HepG2 (cell line): Measurements from ENCODE around the gene FAF1. TPM values are rescaled to one million over a fixed set of nuclear protein-coding genes. Genes with fewer than 3 reads are reported as not detected.
A peak's percentile ranks its signal among the peaks of the same experiment; 100 is the strongest.

Source experiments
- CREB1 ChIP-seq, 2 experiments: fragments of 450-650 bp in 1 of 2; IDR thresholded peaks; 2 replicates each; pipeline ENCODE4 v1.6.1; 2016 to 2017; ENCODE audit warnings: control low read depth in 1 of 2, mild to moderate bottlenecking in 1 of 2, missing compliant biosample characterization in 1 of 2, missing genetic modification characterization in 1 of 2
- LBX2 ChIP-seq: sonication (generic); formaldehyde crosslinking; IDR thresholded peaks from 2 replicates; pipeline ENCODE4 v1.5.0; 2020; ENCODE audit warnings: missing genetic modification reagents, mild to moderate bottlenecking, borderline replicate concordance
- POLR2AphosphoS5 ChIP-seq: IDR thresholded peaks from 2 replicates; pipeline ENCODE4 v1.6.1; 2012; ENCODE audit warnings: low read depth, low read length
- RBFOX2 ChIP-seq: fragments of 200-400 bp; formaldehyde crosslinking; IDR thresholded peaks from 2 replicates; pipeline ENCODE4 v1.6.1; 2017; ENCODE audit warnings: low read depth, mild to moderate bottlenecking, low read length
- SNRNP70 ChIP-seq: fragments of 200-400 bp; formaldehyde crosslinking; IDR thresholded peaks from 2 replicates; pipeline ENCODE4 v1.6.1; 2017; ENCODE audit warnings: mild to moderate bottlenecking, low read depth, low read length, moderate library complexity
- TBX3 ChIP-seq: fragments of 450-650 bp; IDR thresholded peaks from 2 replicates; pipeline ENCODE4 v1.6.1; 2017; ENCODE audit warnings: antibody characterized with exemption, mild to moderate bottlenecking, inconsistent platforms, borderline replicate concordance
- THAP8 ChIP-seq: sonication (generic); formaldehyde crosslinking; IDR thresholded peaks from 2 replicates; pipeline ENCODE4 v1.5.1; 2020; ENCODE audit warnings: missing genetic modification reagents, mild to moderate bottlenecking, borderline replicate concordance
- ZBTB40 ChIP-seq, 2 experiments: fragments of 450-650 bp in 1 of 2; sonication (generic) in 1 of 2; formaldehyde crosslinking in 1 of 2; IDR thresholded peaks; 2 replicates each; pipeline versions ENCODE4 v1.6.1 to v1.8.0; 2016 to 2022; ENCODE audit warnings: antibody characterized with exemption in 1 of 2, mild to moderate bottlenecking in 1 of 2, missing genetic modification reagents in 1 of 2
- ZNF407 ChIP-seq: sonication (generic); formaldehyde crosslinking; IDR thresholded peaks from one replicate; pipeline ENCODE4 v1.5.1; 2020; ENCODE audit warnings: mild to moderate bottlenecking, missing genetic modification reagents; ENCODE audit errors: not compliant biosample characterization
- polyA plus RNA-seq, 8 experiments: library from polyadenylated mRNA; depleted of rRNA in 3 of 8; stranded (reverse) in 7 of 8; unstranded in 1 of 8; fragments of >200 nt; fragmentation: Illumina TruSeq in 4 of 8; extraction: Trizol in 4 of 8; gene quantifications; 2 replicates each; pipeline versions ENCODE4 v1.2.1 to v1.2.3, GENCODE V29; 2011 to 2016; ENCODE audit warnings: low read depth in 4 of 8, missing spikeins in 1 of 8, mixed read lengths in 1 of 8; ENCODE audit not compliant: insufficient read depth in 1 of 8
- total RNA-seq, 5 experiments: library from RNA; depleted of rRNA; stranded (reverse); fragments of >200 nt; fragmentation: Illumina TruSeq; extraction: Trizol; gene quantifications; 2 replicates each; pipeline ENCODE4 v1.2.3, GENCODE V29; 2016; ENCODE audit warnings: low read depth in 1 of 5

FAF1 gene
- total and polyA plus RNA-seq, 2 of the 13 experiments (the other 11 are each of a cell fraction or from before 2014, with no cell fraction given), result 19.4 to 63.3 TPM

GRCh38 chr1:50959303-50959912, 659 bp downstream of the FAF1 start (continued):
- TF ChIP-seq ZBTB40 (IDR thresholded peaks at IDR 0.05) (no peak), ZBTB40 (CRISPR knock-in tag; IDR thresholded peaks at IDR 0.05) (no peak), RBFOX2 (no peak), CREB1 (IDR thresholded peaks at IDR 0.05) (no peak), CREB1 (CRISPR knock-in tag; IDR thresholded peaks at IDR 0.05) (0 out of 2 replicates have a peak, but pooled peaks have one; percentile 35), POLR2AphosphoS5 (no peak), THAP8 (CRISPR knock-in tag) (no peak), LBX2 (CRISPR knock-in tag) (no peak), ZNF407 (no peak), TBX3 (no peak), SNRNP70 (no peak)
